ENCODE data around the gene CDIPT. TPM values are rescaled to one million over a fixed set of nuclear protein-coding genes. Genes with fewer than 3 reads are reported as not detected.

Gene CDIPT
- total RNA-seq, 4 donors from 2014 or later: 39.6 to 122 (median 91.2) TPM

DNA sequence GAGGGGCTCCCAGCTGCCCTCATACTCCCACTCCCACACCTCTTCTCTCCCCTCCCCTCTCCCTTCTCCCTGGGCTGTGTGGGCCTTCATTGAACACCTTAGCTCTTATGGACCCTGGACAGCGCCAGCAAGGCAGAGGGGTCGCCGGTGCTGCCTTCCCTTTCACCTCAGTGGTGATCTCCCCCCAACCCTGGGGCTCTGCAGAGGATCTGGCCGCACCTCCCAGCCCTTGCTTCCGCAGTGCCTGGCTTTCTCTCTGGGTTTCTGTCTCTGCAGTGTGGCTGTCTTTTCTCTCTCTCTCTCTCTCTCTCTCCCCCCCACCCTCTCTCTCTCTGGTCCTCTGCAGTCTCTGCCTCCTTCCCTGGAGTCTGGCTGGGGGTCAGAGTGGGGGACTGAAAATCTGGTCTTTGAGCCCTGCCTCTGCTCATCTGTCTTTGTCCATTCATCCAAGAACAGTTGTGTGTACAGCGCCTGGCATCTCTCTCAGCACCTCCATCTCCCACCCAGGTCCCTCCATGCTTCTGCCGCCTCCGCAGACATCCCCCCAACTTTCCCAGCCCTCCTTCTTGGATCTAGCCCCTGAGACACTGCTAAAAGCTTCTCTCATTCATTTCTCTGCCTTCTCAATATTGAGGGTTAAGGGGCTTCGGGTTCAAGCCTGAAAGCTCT, 35.2 kb upstream of the CDIPT start:
- no peak for DNase-seq
- H3K4me1 ChIP-seq: peaks cover 0 to 21% (median 3%) of the 10 kb centered on the region in 4 donors
- H3K27ac ChIP-seq: no peak overlapping the region
- no peak for TF ChIP-seq POLR2A (IDR thresholded peaks at IDR 0.05)
- TF ChIP-seq, protein P1, sequence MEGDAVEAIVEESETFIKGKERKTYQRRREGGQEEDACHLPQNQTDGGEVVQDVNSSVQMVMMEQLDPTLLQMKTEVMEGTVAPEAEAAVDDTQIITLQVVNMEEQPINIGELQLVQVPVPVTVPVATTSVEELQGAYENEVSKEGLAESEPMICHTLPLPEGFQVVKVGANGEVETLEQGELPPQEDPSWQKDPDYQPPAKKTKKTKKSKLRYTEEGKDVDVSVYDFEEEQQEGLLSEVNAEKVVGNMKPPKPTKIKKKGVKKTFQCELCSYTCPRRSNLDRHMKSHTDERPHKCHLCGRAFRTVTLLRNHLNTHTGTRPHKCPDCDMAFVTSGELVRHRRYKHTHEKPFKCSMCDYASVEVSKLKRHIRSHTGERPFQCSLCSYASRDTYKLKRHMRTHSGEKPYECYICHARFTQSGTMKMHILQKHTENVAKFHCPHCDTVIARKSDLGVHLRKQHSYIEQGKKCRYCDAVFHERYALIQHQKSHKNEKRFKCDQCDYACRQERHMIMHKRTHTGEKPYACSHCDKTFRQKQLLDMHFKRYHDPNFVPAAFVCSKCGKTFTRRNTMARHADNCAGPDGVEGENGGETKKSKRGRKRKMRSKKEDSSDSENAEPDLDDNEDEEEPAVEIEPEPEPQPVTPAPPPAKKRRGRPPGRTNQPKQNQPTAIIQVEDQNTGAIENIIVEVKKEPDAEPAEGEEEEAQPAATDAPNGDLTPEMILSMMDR (IDR thresholded peaks at IDR 0.05): no peak
- no peaks in the 10 kb centered on the region for H3K27me3 ChIP-seq
- H3K9me3 ChIP-seq: no peaks in the 10 kb centered on the region
- H3K4me3 ChIP-seq: peak overlapping the region in 2 of 4 donors; percentile 78 to 85
- H3K36me3 ChIP-seq: no peaks in the 10 kb centered on the region

DNA sequence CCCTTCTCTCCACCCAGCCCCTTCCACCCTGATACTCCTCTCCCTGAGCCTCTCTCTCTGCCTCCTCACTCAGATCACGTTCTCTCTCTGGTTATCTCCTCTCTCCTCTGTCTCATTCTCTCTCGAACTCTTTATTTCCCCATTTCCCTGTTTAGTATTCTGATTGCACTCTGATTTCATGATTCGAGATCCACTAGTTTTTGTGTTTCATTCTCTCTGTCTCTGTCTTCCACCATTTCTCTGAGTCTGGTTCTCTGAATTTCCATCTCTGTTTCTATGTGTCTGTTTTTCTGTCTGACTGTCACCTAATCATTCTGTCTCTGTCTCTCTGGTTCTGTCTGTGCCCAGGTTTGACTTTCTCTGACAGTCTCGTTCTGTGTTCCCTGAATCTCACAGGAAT, 34.3 kb upstream of the CDIPT start:
- H3K4me3 ChIP-seq: no peak overlapping the region
- H3K36me3 ChIP-seq: no peaks in the 10 kb centered on the region
- DNase-seq: no peak
- no peaks in the 10 kb centered on the region for H3K9me3 ChIP-seq
- TF ChIP-seq, protein P1 (IDR thresholded peaks at IDR 0.05): no peak
- TF ChIP-seq POLR2A (IDR thresholded peaks at IDR 0.05): no peak
- peaks cover 0 to 26% (median 3%) of the 10 kb centered on the region in 4 donors for H3K4me1 ChIP-seq
- no peak overlapping the region for H3K27ac ChIP-seq
- H3K27me3 ChIP-seq: no peaks in the 10 kb centered on the region

DNA sequence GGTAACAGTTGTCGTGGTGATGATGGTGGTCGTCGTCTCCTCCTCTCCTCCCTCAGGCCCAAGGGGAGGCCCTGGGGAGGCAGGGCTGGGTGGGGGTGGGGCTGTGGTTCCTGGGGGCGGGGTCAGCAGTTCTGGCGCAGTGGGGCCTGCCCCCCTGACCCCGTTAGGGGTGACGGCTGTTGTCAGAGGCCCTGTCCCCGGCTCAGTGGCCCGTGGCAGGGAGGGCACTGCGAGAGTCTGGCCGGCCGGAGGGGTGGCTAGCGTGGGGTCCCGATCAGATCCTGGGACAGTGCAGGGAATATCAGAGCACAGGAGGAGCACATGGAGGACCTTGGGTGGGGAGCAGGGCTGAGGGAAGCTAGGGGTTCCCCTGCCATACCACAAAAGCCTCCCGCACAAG, 33.8 kb upstream of the CDIPT start:
- Histone ChIP-seq H3K27me3 (no peaks in the 10 kb centered on the region), H3K4me3 (no peak overlapping the region), H3K9me3 (no peaks in the 10 kb centered on the region), H3K36me3 (no peaks in the 10 kb centered on the region), H3K27ac (no peak overlapping the region), H3K4me1 (peaks cover 0 to 30% (median 3%) of the 10 kb centered on the region in 4 donors)
- TF ChIP-seq, protein P1 (IDR thresholded peaks at IDR 0.05): no peak
- DNase-seq: no peak

DNA sequence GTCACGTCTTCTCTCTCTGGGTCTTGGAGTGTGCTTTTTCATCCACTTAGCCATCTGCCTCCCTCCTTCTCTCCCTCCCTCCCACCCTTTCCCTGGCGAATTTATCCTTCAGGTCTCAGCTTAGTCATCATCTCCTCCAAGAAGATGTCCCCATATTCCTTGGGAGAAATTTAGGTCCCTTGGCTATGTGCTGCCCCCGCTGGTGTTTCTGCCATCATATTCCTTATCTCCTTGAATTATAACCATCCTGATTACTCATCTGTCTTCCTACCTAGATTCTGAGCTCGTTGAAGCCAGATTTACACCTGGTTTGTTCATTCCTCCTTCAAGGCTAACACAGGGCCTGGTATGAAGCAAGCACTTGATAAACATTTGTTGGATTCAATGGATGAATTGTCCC, 31.3 kb upstream of the CDIPT start:
- TF ChIP-seq, protein P1 (IDR thresholded peaks at IDR 0.05): no peak
- no peak for TF ChIP-seq POLR2A (IDR thresholded peaks at IDR 0.05)
- DNase-seq: no peak

DNA sequence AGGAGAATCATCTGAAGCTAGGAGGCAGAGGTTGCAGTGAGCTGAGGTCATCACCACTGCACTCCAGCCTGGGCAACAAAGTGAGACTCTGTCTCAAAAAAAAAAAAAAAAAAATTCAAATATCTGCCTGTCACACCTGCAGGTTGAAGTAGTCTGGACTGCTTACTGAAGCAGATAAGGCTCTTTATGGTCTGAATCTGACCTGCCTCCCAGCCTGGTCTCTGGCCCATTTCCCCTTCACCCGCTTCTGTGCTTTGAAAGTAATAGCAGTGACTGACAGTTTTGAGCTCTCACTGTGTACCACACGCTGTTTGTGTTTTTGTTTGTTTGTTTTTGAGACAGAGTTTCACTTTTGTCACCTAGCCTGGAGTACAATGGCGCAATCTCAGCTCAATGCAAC, 30.5 kb upstream of the CDIPT start:
- no peak for TF ChIP-seq POLR2A (IDR thresholded peaks at IDR 0.05)
- no peak overlapping the region for H3K27ac ChIP-seq
- no peak overlapping the region for H3K4me3 ChIP-seq
- H3K4me1 ChIP-seq: peaks cover 0 to 15% (median 0%) of the 10 kb centered on the region in 4 donors
- no peaks in the 10 kb centered on the region for H3K9me3 ChIP-seq
- no peaks in the 10 kb centered on the region for H3K36me3 ChIP-seq
- no peak for DNase-seq
- H3K27me3 ChIP-seq: no peaks in the 10 kb centered on the region

More for the DNA sequence above, 31.3 kb upstream of the CDIPT start:
- Histone ChIP-seq H3K4me3 (no peak overlapping the region), H3K27me3 (no peaks in the 10 kb centered on the region), H3K9me3 (no peaks in the 10 kb centered on the region), H3K36me3 (no peaks in the 10 kb centered on the region), H3K4me1 (peaks cover 0 to 19% (median 0%) of the 10 kb centered on the region in 4 donors), H3K27ac (no peak overlapping the region)

DNA sequence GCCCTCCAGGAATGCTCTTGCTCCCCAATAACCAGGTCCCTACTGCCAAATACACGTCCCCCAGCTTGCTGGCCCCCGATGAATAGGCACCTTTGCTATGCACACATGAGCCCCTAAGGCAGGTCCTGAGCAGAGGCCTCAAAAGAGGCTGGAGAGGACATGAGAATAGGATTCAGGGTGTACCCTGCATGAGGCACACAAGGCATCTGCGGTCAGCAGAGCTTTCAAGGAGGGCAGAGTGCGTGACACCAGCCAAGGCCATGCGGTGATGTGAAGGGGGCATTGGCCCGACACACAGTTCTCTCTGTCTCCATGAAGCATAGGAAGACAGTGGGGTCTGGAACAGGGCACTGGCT, 29.4 kb upstream of the CDIPT start:
- no peaks in the 10 kb centered on the region for H3K27me3 ChIP-seq
- no peak for TF ChIP-seq POLR2A (IDR thresholded peaks at IDR 0.05)
- TF ChIP-seq, protein P1 (IDR thresholded peaks at IDR 0.05): no peak
- H3K4me3 ChIP-seq: no peak overlapping the region
- H3K27ac ChIP-seq: peak overlapping the region in 1 of 4 donors; percentile 83
- no peaks in the 10 kb centered on the region for H3K9me3 ChIP-seq
- DNase-seq: no peak
- no peaks in the 10 kb centered on the region for H3K36me3 ChIP-seq
- peaks cover 0 to 15% (median 0%) of the 10 kb centered on the region in 4 donors for H3K4me1 ChIP-seq

Measured in Peyer's patch (tissue), 4 donors.